Transverse colon (tissue), 4 donors: Measurements from ENCODE around the gene RNGTT. TPM values are rescaled to one million over a fixed set of nuclear protein-coding genes. Genes with fewer than 3 reads are reported as not detected.

Source experiments
- DNase-seq: peaks from one replicate; pipeline ENCODE4 v3.0.0-alpha.2; 2019
- H3K27ac ChIP-seq, 4 donors: fragments of 200-600 bp; sonication (generic); 2 replicates each; pipeline ENCODE4 v1.5.1; 2016 to 2018; ENCODE audit warnings: inconsistent platforms in 4 of 4
- H3K27me3 ChIP-seq: fragments of 200-600 bp; sonication (generic); 2 replicates; pipeline ENCODE4 v1.5.1; 2017; ENCODE audit warnings: inconsistent platforms
- H3K36me3 ChIP-seq, 4 donors: fragments of 200-600 bp; sonication (generic); 2 replicates each; pipeline ENCODE4 v1.5.1; 2017 to 2019; ENCODE audit warnings: inconsistent platforms in 4 of 4
- H3K4me1 ChIP-seq, 4 donors: fragments of 200-600 bp; sonication (generic); 2 replicates each; pipeline ENCODE4 v1.5.1; 2017 to 2020; ENCODE audit warnings: inconsistent platforms in 4 of 4
- H3K4me3 ChIP-seq, 4 donors: fragments of 200-600 bp; sonication (generic); 1 replicate in 1 of 4; 2 replicates in 3 of 4; pipeline versions ENCODE4 v1.5.1 to v1.6.1; 2017 to 2019; ENCODE audit warnings: inconsistent platforms in 4 of 4
- H3K9me3 ChIP-seq, 2 donors: fragments of 200-600 bp; sonication (generic); 2 replicates each; pipeline ENCODE4 v1.5.1; 2017 to 2019; ENCODE audit warnings: inconsistent platforms in 2 of 2
- CTCF ChIP-seq, 5 experiments: fragments of 200-600 bp in 3 of 5; fragments of 450-650 bp in 2 of 5; sonication (generic) in 3 of 5; IDR thresholded peaks; 1 replicate in 2 of 5; 2 replicates in 3 of 5; pipeline ENCODE4 v1.5.1; 2016 to 2017; ENCODE audit warnings: antibody characterized with exemption in 5 of 5, inconsistent platforms in 3 of 5, mild to moderate bottlenecking in 2 of 5, moderate library complexity in 1 of 5
- EP300 ChIP-seq: sonication (generic); formaldehyde crosslinking; IDR thresholded peaks from one replicate; pipeline ENCODE4 v1.6.1; 2017; ENCODE audit warnings: antibody characterized with exemption, low read depth
- POLR2A ChIP-seq: fragments of 450-650 bp; IDR thresholded peaks from one replicate; pipeline ENCODE4 v1.6.1; 2016; ENCODE audit warnings: antibody characterized with exemption, mild to moderate bottlenecking, moderate library complexity
- POLR2AphosphoS5 ChIP-seq, 3 donors: sonication (generic); formaldehyde crosslinking; IDR thresholded peaks; one replicate each; pipeline ENCODE4 v1.6.1; 2016; ENCODE audit warnings: antibody characterized with exemption in 3 of 3
- WGBS, 2 donors: methylation state at CpG; one replicate each; pipeline ENCODE4 v1.1.5; 2018; ENCODE audit warnings: low coverage in 1 of 2; 5-methylcytosine and 5-hydroxymethylcytosine counted together
- in situ Hi-C, 4 donors: fragments of 200-750 bp; cut with MboI; loops; one replicate each; pipeline versions ENCODE4 v1.15.0 to v1.15.1; 2017; ENCODE audit warnings: low sequenced_read_pairs in 3 of 4, low pct_ligation_motif_present in 1 of 4, low pct_unique_long_range_greater_than_20kb in 1 of 4
- intact Hi-C: fragments of 100-400 bp; cut with DNase I; formaldehyde crosslinking; loops from one replicate; pipeline ENCODE4 v1.15.1; 2023; ENCODE audit warnings: low total_unique reads
- total RNA-seq, 4 donors: library from RNA; depleted of rRNA; stranded (reverse); fragments of >200 nt; gene quantifications; one replicate each; pipeline ENCODE4 v1.1.0, GENCODE V29; 2016

RNGTT gene
- total RNA-seq, 4 donors from 2014 or later, result 5.4 to 20.9 (median 15.2) TPM

GRCh38 chr6:88919032-88919431 is 44.4 kb downstream of the RNGTT start:
- no peak for DNase-seq
- H3K27ac ChIP-seq, result no peak overlapping the region
- in situ Hi-C loops (no loop called here), intact Hi-C loops (no loop called here)
- no peak overlapping the region for H3K4me3 ChIP-seq
- TF ChIP-seq CTCF (IDR thresholded peaks at IDR 0.05), result no peak
- no peak for TF ChIP-seq POLR2AphosphoS5 (IDR thresholded peaks at IDR 0.05)
- 76 to 77% methylated on average over 1 of the region's 1 CpG for WGBS, 2 donors
- H3K36me3 ChIP-seq, result no peaks in the 10 kb centered on the region
- no peaks in the 10 kb centered on the region for H3K27me3 ChIP-seq
- H3K9me3 ChIP-seq, result no peaks in the 10 kb centered on the region
- H3K4me1 ChIP-seq, result no peaks in the 10 kb centered on the region

GRCh38 chr6:88916615-88917208 is 46.7 kb downstream of the RNGTT start:
- Histone ChIP-seq H3K9me3 (no peaks in the 10 kb centered on the region), H3K27me3 (no peaks in the 10 kb centered on the region), H3K36me3 (no peaks in the 10 kb centered on the region), H3K27ac (no peak overlapping the region), H3K4me1 (peaks cover 0 to 3% (median 0%) of the 10 kb centered on the region in 4 donors), H3K4me3 (no peak overlapping the region)
- in situ Hi-C loops, result no loop called here
- no peak for TF ChIP-seq EP300
- no peak for TF ChIP-seq POLR2AphosphoS5 (IDR thresholded peaks at IDR 0.05)
- no peak for TF ChIP-seq CTCF (IDR thresholded peaks at IDR 0.05)
- TF ChIP-seq POLR2A, result no peak
- intact Hi-C loops, result no loop called here
- WGBS, 2 donors, result 40 to 66% methylated on average over 1 of the region's 1 CpG
- no peak for DNase-seq

- Histone ChIP-seq H3K27ac (no peak overlapping the region), H3K27me3 (no peaks in the 10 kb centered on the region), H3K4me3 (no peak overlapping the region), H3K9me3 (no peaks in the 10 kb centered on the region), H3K36me3 (no peaks in the 10 kb centered on the region), H3K4me1 (peaks cover 0 to 16% (median 2%) of the 10 kb centered on the region in 4 donors)
- 94 to 100% methylated on average over 2 to 3 of the region's 3 CpGs for WGBS, 2 donors
- DNase-seq, result no peak
- TF ChIP-seq EP300, result no peak
- TF ChIP-seq POLR2AphosphoS5 (IDR thresholded peaks at IDR 0.05), result no peak
- TF ChIP-seq POLR2A, result no peak
- TF ChIP-seq CTCF (IDR thresholded peaks at IDR 0.05), result no peak
- intact Hi-C loops (no loop called here), in situ Hi-C loops (no loop called here)
Measured at GRCh38 chr6:88914895-88915598, 48.4 kb downstream of the RNGTT start.

GRCh38 chr6:88914180-88914579 is 49.2 kb downstream of the RNGTT start:
- Histone ChIP-seq H3K27me3 (no peaks in the 10 kb centered on the region), H3K4me3 (no peak overlapping the region), H3K27ac (no peak overlapping the region), H3K4me1 (peaks cover 0 to 16% (median 2%) of the 10 kb centered on the region in 4 donors), H3K9me3 (no peaks in the 10 kb centered on the region), H3K36me3 (no peaks in the 10 kb centered on the region)
- 94 to 96% methylated on average over 4 of the region's 4 CpGs for WGBS, 2 donors
- intact Hi-C loops, result no loop called here
- in situ Hi-C loops, result no loop called here
- no peak for DNase-seq
- TF ChIP-seq POLR2A (no peak), EP300 (no peak), POLR2AphosphoS5 (IDR thresholded peaks at IDR 0.05) (no peak), CTCF (IDR thresholded peaks at IDR 0.05) (no peak)
